ENCODE measurements around the gene SMYD2.

GRCh38 chr1:214349008-214349407 is 68.0 kb downstream of the SMYD2 start:
- TF ChIP-seq TCF7L2 (IDR thresholded peaks at IDR 0.05; ENCODE audit: borderline replicate concordance, extremely low read depth, insufficient read depth, insufficient read length) (no peak), POLR2A (IDR thresholded peaks at IDR 0.05; ENCODE audit: borderline replicate concordance, extremely low read depth, insufficient read depth, insufficient read length) (no peak), CTCF (IDR thresholded peaks at IDR 0.05 in 2 of 3, conservative IDR thresholded peaks at IDR 0.05 in 1 of 3; ENCODE audit: borderline replicate concordance in 1 of 3, insufficient read depth in 1 of 3, low read depth in 2 of 3, low read length in 2 of 3) (no peak), EZH2 (IDR thresholded peaks at IDR 0.05) (no peak), MAX (IDR thresholded peaks at IDR 0.05) (no peak), ATF3 (IDR thresholded peaks at IDR 0.05) (no peak), SIN3A (IDR thresholded peaks at IDR 0.05; ENCODE audit: low read depth) (no peak), EZH2phosphoT487 (IDR thresholded peaks at IDR 0.05; ENCODE audit: borderline replicate concordance) (no peak), ELF1 (IDR thresholded peaks at IDR 0.05; ENCODE audit: borderline replicate concordance, low read depth) (no peak), YY1 (IDR thresholded peaks at IDR 0.05; ENCODE audit: extremely low read depth, insufficient replicate concordance, low read depth, low read length) (no peak), RAD21 (IDR thresholded peaks at IDR 0.05; ENCODE audit: low read depth) (no peak)
